HT-29 (cell line): ENCODE results near the gene MICU2. TPM values are rescaled to one million over a fixed set of nuclear protein-coding genes. Genes with fewer than 3 reads are reported as not detected.

Experiments used
- DNase-seq: peaks from one replicate; pipeline ENCODE4 v3.0.0-alpha.2; 2015; ENCODE audit warnings: low spot score
- total RNA-seq: library from RNA; depleted of rRNA; stranded (reverse); fragments of >200 nt; shearing (Covaris generic); gene quantifications from 2 replicates; pipeline ENCODE4 v1.2.3, GENCODE V29; 2014

MICU2 gene
- total RNA-seq, 1 experiment from 2014 or later, result 170 TPM

- DNase-seq, result no peak
These were observed 117.6 kb downstream of the MICU2 start for GRCh38 chr13:21486322-21486721.

DNA sequence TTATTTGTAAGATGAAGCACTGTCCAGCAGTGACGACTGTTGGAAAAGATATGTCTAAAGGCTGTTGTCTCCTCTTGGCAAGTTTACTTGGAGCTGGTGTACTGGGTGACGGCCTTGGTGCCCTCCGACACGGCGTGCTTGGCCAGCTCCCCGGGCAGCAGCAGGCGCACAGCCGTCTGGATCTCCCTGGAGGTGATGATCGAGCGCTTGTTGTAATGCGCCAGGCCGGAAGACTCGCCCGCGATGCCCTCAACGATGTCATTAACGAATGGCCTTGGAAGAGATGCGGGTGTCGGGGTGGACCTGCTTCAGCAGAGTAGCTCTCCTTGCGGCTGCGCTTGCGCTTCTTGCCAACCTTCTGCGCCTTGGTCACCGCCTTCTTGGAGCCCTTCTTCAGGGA lies 120.2 kb downstream of the MICU2 start:
- no peak for DNase-seq

DNA sequence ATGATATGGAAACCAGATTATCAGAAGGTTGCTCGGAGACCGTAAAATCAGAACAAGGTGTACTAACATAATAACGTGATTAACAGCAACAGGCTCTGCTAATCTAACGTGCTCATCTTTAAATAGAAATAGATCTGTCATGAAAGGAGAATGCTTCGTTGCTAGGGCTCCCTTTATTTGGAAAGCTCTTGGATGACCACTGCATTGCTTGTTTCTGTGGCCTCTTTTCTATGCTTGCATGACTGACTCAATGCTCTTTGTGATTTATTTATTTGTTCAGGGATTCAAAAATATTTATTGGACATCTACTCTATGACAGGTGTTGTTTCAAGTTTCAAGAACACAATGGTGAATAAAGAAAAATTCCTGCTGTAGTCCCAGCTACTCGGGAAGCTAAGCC lies 122.6 kb downstream of the MICU2 start:
- DNase-seq, result no peak

GRCh38 chr13:21478881-21479808 lies 124.8 kb downstream of the MICU2 start:
- DNase-seq, result peak; percentile 95

- peak; percentile 94 for DNase-seq
These were observed 127.0 kb downstream of the MICU2 start for GRCh38 chr13:21476893-21477472.

- peak; percentile 27 for DNase-seq
These were observed 128.9 kb downstream of the MICU2 start for GRCh38 chr13:21475115-21475514.

GRCh38 chr13:21470785-21471184 lies 133.2 kb downstream of the MICU2 start:
- no peak for DNase-seq

GRCh38 chr13:21466527-21466926 lies 137.4 kb downstream of the MICU2 start:
- peak; percentile 31 for DNase-seq

- peak; percentile 91 for DNase-seq
These were observed 138.2 kb downstream of the MICU2 start for GRCh38 chr13:21465710-21466160.

- DNase-seq, result no peak
These were observed 140.5 kb downstream of the MICU2 start for GRCh38 chr13:21463424-21463823.

- no peak for DNase-seq
These were observed 142.8 kb downstream of the MICU2 start for GRCh38 chr13:21461131-21461530.

GRCh38 chr13:21458813-21459701 lies 144.9 kb downstream of the MICU2 start, which contains the start of gene ZDHHC20:
TSS of gene ZDHHC20 (minus strand) at chr13:21459303. CDS start at chr13:21459171, 132 bp downstream.
- peak; percentile 95 for DNase-seq

GRCh38 chr13:21458451-21458812 lies 145.5 kb downstream of the MICU2 start:
- peak; percentile 87 for DNase-seq

DNA sequence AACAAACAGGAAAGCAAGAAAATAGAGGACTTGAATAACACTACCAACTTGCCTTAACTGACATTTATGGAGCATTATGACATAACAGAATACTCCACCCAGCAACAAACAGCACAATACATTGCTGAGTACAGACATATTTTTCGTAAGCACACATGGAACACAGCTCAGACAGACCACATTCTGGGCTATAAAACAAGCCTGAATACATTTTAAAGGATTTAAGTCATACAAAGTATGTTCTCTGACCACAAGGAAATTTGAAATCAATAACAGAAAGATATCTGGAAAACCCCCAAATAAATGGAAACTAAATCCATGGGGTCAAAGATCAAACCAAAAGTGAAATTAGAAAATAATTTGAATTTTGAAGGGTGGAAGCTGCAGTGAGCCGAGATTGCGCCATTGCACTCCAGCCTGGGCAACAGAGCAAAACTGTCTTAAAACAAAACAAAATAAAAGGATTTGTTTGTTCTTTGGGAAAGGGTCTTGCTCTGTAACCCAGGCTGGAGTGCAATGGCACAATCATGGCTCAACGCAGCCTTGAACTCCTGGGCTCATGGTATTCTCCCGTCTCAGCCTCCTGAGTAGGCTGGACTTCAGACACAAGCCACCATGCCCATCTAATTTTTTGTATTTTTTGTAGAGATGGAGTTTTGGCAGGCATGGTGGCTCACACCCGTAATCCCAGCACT lies 150.4 kb downstream of the MICU2 start:
- DNase-seq, result no peak

DNA sequence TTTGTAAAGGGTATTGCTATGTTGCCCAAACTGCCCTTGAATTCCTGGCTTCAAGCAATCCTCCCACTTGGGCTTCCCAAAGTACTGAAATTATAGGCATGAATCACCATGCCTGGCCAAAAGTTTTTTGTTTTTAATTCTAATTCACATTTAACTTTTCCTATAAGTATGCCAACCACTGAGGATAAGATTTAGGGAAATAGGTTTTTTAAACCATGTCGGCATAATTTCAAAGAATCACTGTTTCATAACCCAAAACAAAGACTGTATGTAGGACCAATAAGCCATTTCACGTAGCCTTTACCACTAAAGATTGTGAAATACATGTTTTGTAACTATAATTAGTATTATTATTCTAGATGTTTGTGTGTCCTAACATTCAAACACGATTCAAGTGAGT lies 153.0 kb downstream of the MICU2 start:
- no peak for DNase-seq

DNA sequence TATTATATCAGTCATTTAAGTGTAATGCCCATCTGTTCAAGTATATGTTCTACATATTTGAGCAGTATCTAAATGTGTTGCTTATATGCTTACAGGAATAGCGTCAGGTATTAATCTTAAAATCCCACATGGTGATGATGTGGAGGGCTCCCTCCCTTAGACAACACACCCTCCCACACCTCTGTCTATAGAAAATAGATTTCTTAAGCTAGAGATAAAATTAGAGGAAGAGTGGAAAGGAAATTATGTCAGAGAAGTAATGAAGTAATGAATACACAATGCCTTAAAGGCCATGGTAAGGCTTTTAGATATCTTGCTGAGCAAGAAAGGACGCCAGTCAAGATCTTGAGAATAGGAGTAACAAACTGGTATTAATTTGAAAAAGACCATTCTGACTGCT lies 157.3 kb downstream of the MICU2 start:
- no peak for DNase-seq

- DNase-seq, result no peak
These were observed 158.2 kb downstream of the MICU2 start for GRCh38 chr13:21445759-21446158.

DNA sequence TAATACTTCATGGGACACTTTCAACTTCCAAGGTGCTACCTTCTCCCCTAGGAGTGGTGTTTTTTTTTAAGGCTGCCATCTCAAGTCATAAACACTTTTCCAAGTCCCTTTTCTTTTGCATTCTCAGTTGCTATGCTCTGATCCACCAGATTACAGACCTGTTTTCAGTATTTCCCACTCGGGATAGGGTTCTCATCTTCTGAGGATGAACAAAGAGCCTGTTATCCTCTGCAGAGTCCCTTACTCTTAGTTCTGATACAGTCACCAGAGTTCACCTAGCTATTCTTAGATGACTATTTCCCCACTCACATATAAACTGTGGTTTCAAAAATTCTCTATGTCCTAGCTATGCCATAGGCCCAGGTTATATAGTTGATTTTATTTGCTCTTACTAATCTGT lies 160.8 kb downstream of the MICU2 start:
- no peak for DNase-seq
